ENCODE data around the gene STAC3. TPM values are rescaled to one million over a fixed set of nuclear protein-coding genes. Genes with fewer than 3 reads are reported as not detected.

STAC3 gene
- total RNA-seq, 1 donor from 2014 or later = 0.74 TPM

DNA sequence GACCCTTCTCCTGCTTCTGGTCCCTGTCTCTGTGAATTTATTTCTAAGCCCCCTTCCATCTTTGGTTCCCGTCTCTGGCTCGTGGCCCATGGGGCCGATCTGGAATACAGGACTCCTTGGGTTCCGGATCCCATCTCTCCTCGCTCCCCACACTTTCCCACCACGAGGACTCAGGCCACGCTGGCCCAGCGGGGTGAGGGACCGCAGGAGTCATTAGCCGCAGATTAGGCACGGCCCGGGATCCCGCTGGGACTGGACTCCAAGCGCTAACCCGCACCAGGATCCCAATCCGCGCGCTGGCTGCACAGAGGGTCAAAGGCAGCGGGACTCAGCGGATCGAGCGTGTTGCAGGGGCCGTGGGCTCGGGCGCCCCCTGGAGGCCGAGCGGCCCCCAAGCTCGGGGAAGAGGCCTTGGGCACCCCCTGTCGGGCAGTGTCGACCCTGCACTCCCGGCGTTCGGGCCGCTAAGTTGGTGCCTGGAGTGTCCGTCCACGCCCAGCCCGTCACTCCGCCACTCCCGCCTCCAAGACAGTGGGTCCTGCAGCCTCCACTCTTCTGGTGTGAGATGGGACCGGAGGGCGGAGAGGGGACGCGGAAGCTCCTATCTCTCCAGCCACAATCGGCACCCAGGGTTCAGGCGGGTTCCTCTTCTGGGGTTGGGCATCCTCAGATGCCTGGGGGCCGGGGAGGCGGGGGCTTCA, 12.0 kb downstream of the STAC3 start:
- H3K27me3 ChIP-seq = peaks cover 15% of the 10 kb centered on the region
- peak overlapping the region; percentile 44 to 59 for H3K4me3 ChIP-seq
- TF ChIP-seq POLR2AphosphoS5 (IDR thresholded peaks at IDR 0.05; ENCODE audit: insufficient read depth in 1 of 2, low read depth in 1 of 2) = peak; percentile 41 to 56
- TF ChIP-seq, protein P1, sequence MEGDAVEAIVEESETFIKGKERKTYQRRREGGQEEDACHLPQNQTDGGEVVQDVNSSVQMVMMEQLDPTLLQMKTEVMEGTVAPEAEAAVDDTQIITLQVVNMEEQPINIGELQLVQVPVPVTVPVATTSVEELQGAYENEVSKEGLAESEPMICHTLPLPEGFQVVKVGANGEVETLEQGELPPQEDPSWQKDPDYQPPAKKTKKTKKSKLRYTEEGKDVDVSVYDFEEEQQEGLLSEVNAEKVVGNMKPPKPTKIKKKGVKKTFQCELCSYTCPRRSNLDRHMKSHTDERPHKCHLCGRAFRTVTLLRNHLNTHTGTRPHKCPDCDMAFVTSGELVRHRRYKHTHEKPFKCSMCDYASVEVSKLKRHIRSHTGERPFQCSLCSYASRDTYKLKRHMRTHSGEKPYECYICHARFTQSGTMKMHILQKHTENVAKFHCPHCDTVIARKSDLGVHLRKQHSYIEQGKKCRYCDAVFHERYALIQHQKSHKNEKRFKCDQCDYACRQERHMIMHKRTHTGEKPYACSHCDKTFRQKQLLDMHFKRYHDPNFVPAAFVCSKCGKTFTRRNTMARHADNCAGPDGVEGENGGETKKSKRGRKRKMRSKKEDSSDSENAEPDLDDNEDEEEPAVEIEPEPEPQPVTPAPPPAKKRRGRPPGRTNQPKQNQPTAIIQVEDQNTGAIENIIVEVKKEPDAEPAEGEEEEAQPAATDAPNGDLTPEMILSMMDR (IDR thresholded peaks at IDR 0.05) = peak; percentile 100
- no peak for TF ChIP-seq POLR2A (IDR thresholded peaks at IDR 0.05)
- no peaks in the 10 kb centered on the region for H3K9me3 ChIP-seq
- peak overlapping the region; percentile 48 for H3K27ac ChIP-seq
- intact Hi-C loops (cut with DNase I) = no loop called here
- H3K4me1 ChIP-seq = peaks cover 92% of the 10 kb centered on the region
- H3K36me3 ChIP-seq = peaks cover 0 to 4% of the 10 kb centered on the region in 2 donors
- no peak for DNase-seq (ENCODE audit: extremely low spot score in 2 of 2)

DNA sequence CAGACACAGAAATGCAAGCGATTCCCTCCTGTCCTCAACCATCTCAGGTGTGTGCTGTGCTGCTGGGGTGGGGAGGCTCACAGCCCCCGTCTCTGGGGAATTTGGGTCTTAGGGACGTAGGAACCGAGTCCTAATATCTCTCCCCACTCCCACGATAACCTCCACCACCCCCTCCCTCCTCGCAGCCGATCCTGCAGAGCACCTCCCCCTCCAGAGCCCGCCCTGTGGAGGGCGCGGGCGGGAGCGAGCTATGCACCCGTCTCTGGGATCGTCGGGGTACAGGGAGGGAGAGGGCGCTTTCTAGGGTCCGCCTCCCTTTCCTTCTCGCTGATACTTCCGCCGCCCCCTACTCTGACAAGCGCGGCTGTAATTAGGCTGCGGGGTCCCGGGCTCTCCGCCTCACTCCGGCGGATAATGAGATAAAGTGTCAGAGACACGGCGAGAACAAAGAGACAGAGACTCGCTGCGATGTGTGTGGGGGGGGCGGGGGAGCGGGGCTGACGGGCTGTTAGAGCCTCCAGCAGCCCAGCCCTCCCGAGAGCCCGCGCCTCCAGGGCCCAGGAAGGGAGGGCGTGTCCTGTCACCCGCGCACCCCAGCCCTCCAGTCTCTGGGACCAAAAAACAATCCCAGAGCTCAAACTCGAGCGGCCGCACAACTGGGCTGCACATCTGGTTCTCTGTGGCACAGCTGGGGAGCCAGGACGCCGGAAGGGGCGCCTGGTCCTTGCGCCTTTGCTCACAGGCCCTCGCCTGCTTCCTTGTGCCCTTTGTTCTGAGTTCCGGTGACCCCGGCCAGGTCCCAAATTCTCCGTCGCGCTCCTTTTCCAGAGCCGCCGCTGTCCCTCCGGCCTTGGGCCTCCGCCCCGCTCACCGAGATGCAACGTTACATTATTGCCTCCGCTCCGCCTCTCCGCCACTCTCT, 12.8 kb downstream of the STAC3 start:
- DNase-seq (ENCODE audit: extremely low spot score in 2 of 2) = no peak
- H3K36me3 ChIP-seq = peaks cover 0 to 12% of the 10 kb centered on the region in 2 donors
- no peak for TF ChIP-seq POLR2A (IDR thresholded peaks at IDR 0.05)
- TF ChIP-seq POLR2AphosphoS5 (IDR thresholded peaks at IDR 0.05; ENCODE audit: insufficient read depth in 1 of 2, low read depth in 1 of 2) = no peak
- TF ChIP-seq, protein P1 (IDR thresholded peaks at IDR 0.05) = no peak
- H3K27ac ChIP-seq = peak overlapping the region; percentile 48
- H3K4me3 ChIP-seq = peak overlapping the region; percentile 44 to 59
- H3K4me1 ChIP-seq = peaks cover 84% of the 10 kb centered on the region
- H3K27me3 ChIP-seq = peaks cover 15% of the 10 kb centered on the region
- H3K9me3 ChIP-seq = no peaks in the 10 kb centered on the region
- intact Hi-C loops (cut with DNase I) = no loop called here

DNA sequence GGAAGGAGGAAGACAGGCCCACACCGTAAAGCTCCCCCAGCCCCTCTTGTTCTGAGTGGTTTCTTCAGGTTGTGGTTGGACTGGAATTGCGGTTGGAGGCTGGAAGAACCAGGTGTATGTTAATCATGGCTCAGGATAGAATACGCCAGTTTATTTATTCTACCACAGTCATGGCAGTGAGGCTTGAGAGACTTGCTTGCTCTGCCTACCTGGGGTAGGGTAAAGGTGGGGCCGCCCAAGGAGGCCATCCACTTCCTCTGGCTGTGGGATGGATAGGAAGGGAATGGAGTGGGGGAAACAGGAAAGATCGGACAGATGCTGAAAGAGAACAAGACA, 13.4 kb downstream of the STAC3 start:
- Histone ChIP-seq H3K4me1 (peaks cover 77% of the 10 kb centered on the region), H3K4me3 (no peak overlapping the region), H3K27ac (peak overlapping the region; percentile 72), H3K36me3 (peaks cover 0 to 18% of the 10 kb centered on the region in 2 donors), H3K9me3 (no peaks in the 10 kb centered on the region), H3K27me3 (peaks cover 14% of the 10 kb centered on the region)
- intact Hi-C loops (cut with DNase I) = no loop called here
- TF ChIP-seq, protein P1 (IDR thresholded peaks at IDR 0.05) = no peak
- TF ChIP-seq POLR2A (IDR thresholded peaks at IDR 0.05) = no peak
- no peak for TF ChIP-seq POLR2AphosphoS5 (IDR thresholded peaks at IDR 0.05; ENCODE audit: insufficient read depth in 1 of 2, low read depth in 1 of 2)
- no peak for DNase-seq (ENCODE audit: extremely low spot score in 2 of 2)

DNA sequence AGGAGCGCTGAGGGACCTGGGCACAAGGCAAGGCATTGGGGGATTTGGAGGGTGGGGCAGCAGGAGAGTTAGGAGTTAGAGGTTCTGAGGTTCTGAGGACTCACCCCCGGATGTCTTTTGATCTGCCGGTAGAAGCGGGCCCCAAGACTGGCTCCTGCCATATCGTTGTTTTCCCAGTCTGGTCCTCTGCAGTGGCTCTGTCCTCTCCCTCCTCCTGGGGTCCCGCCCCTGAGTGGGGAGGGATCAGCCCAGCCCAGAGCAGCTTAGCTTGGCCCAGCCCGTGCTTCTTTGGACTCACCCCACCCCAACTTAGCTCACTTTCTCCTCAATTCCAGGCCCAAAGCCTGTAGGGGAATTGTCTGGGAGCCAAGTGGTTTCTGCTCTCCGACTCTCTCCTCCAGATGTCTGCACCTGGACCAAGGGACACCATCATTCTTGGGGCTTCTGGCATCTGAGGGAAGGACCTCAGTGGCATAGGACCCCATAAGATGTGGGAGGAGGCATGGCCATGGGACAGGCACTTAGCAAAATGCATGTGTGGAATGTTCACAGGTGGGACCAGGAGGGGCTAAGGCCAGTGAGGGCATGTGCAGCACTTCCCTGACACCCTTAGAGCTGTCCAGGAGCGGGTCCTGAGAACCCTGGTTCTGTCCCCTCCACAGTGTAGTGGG, 13.9 kb downstream of the STAC3 start:
- H3K27ac ChIP-seq = peak overlapping the region; percentile 72
- peak overlapping the region in 1 of 2 donors; percentile 33 for H3K4me3 ChIP-seq
- H3K9me3 ChIP-seq = no peaks in the 10 kb centered on the region
- TF ChIP-seq, protein P1 (IDR thresholded peaks at IDR 0.05) = no peak
- TF ChIP-seq POLR2A (IDR thresholded peaks at IDR 0.05) = no peak
- TF ChIP-seq POLR2AphosphoS5 (IDR thresholded peaks at IDR 0.05; ENCODE audit: insufficient read depth in 1 of 2, low read depth in 1 of 2) = no peak
- peaks cover 0 to 23% of the 10 kb centered on the region in 2 donors for H3K36me3 ChIP-seq
- peaks cover 72% of the 10 kb centered on the region for H3K4me1 ChIP-seq
- intact Hi-C loops (cut with DNase I) = no loop called here
- DNase-seq (ENCODE audit: extremely low spot score in 2 of 2) = no peak
- peaks cover 12% of the 10 kb centered on the region for H3K27me3 ChIP-seq
